ENCODE data around the gene VPS35L.

Gene VPS35L

GRCh38 chr16:19696961-19697360 lies 141.5 kb downstream of the VPS35L start:
- no peak for DNase-seq

- no peak for DNase-seq
Measured at GRCh38 chr16:19697756-19698318, 142.3 kb downstream of the VPS35L start.

DNA sequence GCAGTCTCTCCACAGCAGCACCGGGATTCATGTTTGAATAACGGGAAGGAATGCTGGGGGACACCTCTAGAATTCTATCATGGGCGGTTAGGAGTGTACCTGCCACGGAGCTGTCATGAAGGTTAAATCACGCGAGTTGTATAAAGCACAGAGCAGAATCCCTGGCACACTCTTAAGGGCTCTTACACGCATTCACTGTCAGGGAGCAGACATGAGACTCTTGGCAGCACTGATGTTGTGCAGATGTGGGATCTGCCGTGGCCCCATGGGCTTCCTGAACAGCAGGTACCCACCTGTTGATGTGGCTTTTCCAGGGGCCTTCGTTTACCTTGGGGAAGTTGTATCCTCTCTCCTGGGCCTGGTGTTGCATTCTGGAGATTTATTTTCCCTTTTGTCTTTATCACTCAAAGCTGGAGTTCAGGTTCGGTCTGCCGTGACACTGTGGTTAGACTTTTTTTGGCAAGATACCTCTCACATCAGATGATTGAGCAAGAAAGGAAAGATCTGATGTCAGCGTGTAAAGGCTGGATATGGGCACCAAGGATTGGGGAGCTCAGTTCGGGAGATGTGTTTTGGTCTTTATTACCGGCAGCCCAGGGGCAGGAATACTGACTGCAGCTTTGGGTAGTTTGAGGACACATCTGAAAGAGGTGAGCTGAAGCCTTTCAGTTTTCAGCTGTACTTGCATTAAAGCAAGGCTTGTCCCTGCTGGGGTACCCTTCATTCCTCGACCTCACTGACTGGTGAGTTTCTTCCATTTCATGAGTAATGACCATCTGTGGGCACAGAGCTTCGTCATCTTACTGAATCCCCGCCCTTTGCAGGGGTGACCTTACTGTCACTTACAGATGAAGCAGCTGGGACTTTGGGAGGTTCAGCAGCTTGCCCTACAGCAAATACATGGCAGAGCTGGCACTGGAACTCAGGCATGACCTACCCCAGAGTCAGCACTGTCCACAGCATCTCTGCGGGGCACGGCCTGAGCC lies 143.3 kb downstream of the VPS35L start:
- no peak for DNase-seq

- no peak for DNase-seq
Measured at GRCh38 chr16:19699472-19699871, 144.0 kb downstream of the VPS35L start.

DNA sequence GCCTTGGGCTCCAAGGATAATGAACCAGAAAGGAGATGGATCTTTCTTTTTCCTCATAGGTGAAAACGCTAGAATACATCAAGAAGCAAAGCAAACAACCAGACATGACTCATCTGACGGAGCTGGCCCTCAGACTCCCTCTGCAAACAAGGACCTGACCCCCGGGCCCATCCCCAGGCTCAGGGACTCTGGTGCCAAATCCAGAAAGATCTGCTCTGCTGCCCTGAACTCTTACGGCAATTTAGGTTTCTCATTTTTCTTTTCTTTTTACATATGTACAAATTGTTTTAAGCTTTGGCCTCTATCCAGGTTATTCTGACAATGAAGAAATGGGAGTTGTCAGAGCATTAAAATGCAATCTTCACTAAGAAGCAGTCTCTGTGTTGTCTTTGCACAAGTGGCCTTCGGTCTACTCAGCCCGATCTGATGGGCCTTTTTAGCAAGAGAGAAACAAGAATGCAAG lies 144.8 kb downstream of the VPS35L start:
- no peak for DNase-seq

DNA sequence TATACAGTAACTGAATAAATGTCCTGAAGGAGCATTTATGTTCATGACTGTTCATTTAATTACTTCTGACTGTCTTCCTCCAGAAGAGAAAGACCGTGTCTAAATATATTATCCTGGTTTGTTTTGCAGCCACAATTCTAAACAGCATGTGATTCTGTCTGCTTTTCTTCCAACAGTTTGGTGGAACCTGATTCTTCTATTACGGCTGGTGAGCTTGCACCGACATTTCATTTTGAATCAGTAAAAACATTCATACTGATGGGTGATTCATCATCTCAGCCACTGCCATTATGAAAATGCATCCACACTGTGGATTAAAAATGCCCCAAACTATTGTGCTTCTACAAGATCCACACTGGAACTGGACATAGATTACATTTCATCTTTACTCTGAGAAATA lies 145.6 kb downstream of the VPS35L start:
- DNase-seq = no peak

DNA sequence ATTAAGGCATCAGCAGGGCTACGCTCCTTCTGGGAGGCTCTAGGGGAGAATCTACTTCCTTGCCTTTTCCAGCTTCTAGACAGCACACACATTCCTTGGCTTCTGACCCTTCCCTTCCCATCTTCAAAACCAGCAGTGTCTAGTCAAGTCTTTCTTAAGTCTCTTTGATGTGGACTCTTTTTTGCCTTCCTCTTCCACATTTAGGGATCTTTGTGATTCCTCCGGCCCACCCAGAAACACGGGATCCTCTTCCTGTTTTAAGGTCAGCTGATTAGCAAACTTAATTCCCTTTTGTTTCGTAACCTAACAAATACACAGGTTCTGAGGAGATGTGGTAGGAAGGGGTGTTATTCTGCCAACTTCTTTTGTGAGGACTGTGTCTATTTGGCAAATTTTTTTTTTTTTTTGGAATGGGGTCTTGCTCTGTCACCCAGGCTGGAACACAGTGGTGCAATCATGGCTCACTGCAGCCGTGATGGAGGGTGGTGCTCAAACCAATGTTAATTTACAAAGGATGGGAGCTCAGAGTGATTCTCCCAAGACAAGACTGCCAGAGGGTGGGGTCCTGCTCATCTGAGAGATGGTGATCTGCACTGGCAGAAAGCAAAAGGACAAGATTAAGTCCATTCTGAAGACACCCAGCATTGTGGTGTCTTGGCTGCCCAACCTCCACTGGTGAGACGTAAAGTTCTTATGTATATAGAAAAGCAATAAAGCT lies 147.8 kb downstream of the VPS35L start:
- DNase-seq = no peak

DNA sequence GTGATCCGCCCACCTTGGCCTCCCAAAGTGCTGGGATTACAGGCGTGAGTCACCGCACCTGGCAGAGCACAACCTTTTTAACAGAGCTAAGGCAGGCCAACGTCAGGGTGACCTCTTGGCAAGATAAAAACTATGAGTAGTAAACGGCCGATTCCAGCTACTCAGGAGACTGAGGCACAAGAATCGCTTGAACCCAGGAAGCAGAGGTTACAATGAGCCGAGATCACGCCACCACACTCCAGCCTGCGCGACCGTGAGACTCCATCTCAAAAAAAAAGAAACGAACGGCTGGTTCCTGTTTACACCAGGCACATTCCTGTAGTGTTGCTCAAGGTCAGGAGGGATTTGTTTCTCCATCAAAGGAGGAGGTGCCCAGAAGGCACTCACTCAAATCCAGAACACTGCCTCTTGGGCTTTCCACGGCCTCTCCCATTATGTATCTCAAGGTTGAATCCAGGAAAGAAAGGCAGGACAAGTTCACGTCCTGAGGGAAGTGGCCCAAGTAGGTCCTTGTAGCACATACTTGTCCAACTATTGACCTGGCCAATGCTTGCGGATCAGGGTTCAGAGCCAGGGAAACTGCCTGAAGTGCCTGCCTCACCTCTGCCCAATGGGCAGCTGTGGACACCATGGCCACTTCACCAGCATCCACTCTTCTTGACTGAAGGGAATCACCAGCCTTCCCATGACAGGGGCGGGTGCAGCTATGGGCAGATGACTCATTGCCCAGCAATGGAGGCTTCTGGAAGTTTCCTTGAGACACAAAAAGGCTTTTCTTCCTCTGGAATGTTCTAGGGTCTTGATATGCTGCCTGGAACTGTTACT lies 149.0 kb downstream of the VPS35L start:
- DNase-seq = no peak

- no peak for DNase-seq
Measured at GRCh38 chr16:19705146-19705501, 149.6 kb downstream of the VPS35L start.

GRCh38 chr16:19705843-19706242 lies 150.3 kb downstream of the VPS35L start:
- DNase-seq = no peak

DNA sequence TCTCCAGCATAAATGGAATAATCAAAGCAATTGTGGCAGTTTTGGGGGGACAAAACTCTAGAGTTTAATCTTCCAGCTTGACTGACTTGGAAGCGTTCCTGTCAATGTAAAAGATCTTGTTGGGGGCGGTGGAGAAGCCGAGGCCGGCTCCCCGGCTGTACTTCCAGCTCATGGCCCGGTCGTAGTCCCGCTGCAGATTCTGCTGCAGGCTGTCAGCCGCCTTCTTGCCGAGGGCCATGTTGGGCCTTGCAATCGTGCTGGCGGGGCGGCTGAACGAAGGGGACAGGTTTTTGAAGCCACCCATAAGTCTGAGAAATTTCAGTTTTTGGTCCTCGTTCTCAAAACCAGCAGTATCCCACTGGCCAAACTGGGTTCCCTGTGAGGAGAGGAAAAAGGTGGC lies 151.3 kb downstream of the VPS35L start:
- no peak for DNase-seq

DNA sequence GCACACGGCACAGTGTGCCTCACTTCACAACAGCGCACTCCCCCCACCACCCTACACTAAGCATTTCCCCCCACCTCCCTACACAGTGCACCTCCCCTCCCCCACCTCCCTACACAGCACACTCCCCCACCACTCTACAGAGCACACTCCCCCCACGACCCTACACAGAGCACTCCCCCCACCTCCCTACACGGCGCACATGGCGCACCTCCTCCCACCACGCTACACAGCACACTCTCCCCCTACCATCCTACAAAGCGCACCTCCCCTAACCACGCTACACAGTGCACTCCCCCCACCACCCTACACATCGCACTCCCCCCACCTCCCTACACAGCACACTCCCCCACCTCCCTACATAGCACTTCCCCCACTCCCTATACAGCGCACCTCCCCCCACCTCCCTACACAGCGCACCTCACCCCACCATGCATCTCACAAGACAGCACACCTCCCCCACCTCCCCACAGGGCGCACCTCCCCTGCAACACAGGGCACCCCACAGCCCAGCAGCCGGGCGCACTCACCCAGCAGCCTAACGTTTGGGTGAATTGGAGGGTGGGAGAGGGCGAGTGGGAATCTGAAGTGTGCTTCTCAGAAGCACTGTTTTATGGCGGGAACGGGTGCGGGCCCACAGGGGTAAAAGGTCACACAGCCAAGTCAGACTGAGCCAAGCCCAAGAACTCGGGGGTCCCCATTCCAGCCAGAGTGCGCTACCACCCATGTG lies 152.2 kb downstream of the VPS35L start:
- no peak for DNase-seq

- DNase-seq = peak; percentile 49
Measured at GRCh38 chr16:19708296-19709205, 153.0 kb downstream of the VPS35L start.

GRCh38 chr16:19709381-19710136 lies 154.1 kb downstream of the VPS35L start:
- no peak for DNase-seq

DNA sequence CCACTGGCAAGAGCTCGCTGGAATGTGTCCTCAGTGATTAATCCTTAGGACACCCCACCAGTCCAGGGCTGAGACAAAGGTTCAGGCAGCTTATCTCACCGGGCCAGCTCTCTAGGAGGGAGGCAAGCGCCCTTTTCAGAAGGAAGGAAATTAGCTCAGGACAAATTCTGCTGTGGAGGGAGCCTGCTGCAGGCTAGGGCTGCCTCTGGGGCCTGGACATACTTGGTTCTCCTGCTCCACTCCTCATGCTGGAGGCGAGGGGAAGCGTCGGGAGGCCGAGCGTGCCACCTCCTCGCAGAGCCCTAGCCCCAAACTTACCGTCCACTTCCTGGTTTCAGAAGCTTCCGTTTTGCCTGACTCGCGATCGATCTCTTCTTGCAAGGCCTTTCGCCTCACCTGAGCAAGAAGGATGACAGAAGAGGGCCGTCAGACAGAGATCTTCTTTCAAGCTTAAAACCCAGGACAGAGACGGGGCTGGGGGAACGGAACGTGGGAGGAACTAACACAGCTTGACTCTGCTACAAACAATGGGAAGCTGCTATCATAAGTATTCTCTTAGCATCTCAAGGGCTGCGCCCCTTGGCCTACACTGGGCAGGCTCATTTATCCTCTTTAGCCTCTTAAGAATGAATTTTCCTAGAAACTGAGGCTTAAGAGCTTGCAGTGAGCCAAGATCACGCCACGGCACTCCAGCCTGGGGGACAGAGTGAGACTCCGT lies 154.8 kb downstream of the VPS35L start:
- DNase-seq = no peak

DNA sequence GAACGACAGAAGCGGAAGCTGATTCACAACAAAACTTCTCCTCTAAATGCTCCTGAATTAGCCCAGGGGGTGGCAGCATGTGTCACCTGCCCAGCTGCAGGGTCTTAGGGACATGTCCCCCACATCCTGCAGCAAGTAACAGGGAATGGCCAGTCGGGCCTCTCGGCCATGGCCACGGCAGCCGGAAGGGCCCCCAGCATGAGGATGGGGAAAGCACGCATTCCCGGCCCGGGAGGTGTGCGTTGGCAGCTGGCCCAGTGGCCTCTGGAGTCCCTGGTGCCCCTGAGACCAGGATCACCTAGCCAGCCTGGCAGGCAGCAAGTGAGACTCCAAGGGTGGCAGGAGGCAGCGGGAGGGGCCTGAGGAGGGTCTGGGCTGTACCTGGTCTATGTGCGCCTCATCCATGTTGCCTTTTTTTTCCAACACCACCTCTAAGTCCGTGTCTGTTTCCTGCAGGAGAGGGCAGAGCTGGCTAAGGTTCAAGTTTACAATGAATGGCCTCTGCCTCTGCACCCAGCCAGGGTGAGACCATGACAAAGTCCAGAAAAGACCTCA lies 155.6 kb downstream of the VPS35L start:
- DNase-seq = no peak

DNA sequence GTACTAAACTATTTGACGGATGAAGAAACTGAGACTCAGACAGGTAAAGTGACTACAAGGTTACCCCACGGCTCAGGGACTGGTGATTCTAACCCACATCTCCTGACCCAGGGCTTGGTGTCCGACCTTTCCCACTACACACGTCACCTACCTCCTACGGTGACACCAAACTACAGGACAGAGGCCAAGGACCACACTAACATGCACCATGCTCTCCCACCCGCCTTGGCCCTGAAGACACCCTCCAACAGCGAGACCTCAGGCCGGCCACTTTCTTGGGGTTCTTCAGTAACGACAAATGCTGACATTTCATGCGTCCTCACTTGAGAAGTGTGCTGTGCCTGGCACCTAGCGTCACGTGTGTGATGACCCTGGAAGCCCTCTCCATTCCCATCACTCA lies 156.1 kb downstream of the VPS35L start:
- DNase-seq = no peak

- no peak for DNase-seq
Measured at GRCh38 chr16:19712418-19713058, 157.0 kb downstream of the VPS35L start.

DNA sequence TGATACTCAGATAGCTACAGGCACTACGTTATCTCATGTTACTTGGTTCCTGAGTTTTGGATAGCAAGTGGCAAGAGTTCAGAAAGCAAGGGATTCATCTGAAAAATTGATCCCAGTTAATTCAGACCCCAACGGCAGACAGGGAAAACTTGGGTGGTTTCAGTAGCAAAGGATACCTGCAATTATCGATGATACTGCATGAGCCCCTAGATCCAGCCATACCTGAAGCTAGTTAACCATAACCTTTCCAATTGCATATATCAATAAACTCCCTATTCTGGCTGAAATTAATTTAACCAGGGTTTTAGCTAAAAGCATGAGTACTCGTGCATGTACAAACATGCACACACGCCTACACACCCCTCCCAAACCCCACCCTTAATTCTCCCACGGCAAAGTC lies 158.2 kb downstream of the VPS35L start:
- no peak for DNase-seq

Measured in femur (tissue), 1 donor.